K562 treated with DMSO at 1 percent for 12 hours (cell line): ENCODE results near the gene GDF7. TPM values are rescaled to one million over a fixed set of nuclear protein-coding genes. Genes with fewer than 3 reads are reported as not detected.

ENCODE experiments used
- total RNA-seq: library from RNA; unstranded; fragments of 300-600 nt; gene quantifications from 2 replicates; pipeline ENCODE4 v1.2.3, GENCODE V29; 2022; ENCODE audit not compliant: insufficient read depth

Gene GDF7
- total RNA-seq: not detected in 2 replicates

DNA sequence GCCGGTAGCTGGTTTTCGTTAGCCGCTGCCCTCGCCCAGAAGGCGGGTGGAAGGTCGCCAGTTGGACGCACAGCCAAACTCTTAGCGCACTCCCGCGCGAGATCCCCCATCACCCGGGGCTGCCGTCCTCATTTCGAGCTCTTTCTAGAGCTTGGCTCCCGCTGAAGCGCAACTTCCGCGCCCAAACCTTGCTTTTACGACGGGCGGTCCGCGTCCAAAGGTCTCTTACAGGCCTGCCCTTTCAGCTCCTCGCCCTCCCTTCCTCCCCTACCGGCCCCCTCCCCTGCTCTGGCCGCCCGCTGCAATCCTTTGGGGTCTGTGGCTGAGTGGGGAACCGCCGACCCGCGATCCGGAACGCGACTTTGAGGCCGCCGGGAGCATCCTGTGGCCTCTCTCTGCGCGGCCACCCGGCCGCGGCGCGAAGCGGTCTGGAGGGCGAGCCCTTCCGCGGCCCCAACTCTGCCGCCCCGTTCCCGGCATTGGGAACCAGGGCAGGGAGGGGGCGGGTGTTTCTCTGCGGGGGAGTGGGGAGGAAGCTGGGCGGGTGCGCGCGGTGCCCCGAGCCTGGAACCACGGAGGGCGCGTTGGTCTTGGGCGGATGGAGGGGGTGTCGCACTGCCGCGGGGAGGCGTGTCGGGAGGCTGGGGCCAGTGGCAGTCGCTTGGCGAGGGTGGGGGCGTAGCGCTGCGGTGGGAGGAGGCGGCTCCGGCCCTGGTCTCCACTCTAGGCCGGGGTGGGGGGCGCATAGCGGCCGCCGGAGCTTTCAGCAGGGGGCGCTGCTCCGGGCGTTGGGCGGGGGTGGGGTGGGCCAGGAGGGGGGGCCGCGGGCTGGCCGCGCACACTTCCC, at the start of gene GDF7:
GDF7 (plus strand) TSS at position 841 of the 847 bp plus-strand sequence. CDS start 96 bp downstream, outside the sequence.

DNA sequence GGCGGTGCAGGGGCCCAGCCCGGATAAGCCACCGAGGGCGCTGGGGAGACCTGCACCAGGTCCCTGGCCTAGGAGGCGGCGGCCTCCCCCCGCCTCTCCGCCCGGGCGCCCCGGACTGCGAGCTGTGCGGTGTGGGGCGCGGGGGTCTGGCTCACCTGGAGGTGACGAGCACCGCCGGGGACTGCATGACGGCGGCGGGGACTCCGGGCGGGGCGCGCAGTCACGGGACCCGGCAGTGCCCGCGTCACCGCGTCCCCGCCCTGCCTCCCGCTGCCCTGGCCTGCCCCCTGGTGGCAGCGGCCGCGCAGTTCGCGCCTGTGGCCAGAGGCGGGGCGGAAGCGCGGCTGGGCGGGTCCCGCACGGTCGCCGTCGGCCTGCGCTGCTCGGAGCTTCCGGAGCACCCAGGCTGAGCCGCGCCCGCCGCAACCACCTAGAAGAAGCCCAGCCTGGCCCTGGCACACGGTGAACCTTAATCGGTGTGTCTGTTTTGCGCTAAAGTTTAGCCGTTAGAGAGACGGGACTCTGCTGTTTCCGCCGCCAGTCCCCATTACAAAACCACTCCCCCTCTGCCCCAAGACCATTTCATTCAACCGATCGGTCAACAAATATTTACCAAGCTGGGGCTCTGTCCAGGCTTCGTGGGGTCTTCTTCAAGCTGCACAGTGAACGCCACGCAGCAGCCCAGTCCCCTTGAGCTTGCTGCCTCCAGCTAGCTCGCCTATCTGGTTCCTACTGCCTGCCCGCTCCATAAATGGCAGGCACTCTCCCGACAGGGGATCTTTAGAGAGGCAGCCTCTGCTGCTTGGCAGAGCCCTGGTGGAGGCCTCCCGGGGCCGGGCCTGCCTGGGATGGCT, 15.8 kb upstream of the GDF7 start, which contains the start of gene HS1BP3:
HS1BP3 (minus strand) TSS at position 222 of the 854 bp plus-strand sequence; CDS start at position 187, 35 bp downstream.

Other genes with a start within 250 kb of the GDF7 start
- 2.6 and 5.0 TPM in 2 replicates for gene RHOB, start 220.1 kb upstream of the GDF7 start, total RNA-seq
- gene HS1BP3, start 16.0 kb upstream of the GDF7 start, total RNA-seq: 23.2 and 24.6 TPM in 2 replicates
- 7.8 and 22.9 TPM in 2 replicates for gene LDAH, start 156.0 kb downstream of the GDF7 start, total RNA-seq